ENCODE measurements around the gene MFSD8.
"Not testable (repeated sequence)": the region's sequence is repeated elsewhere in the genome, so short reads cannot be mapped to it uniquely, and the experiment has no call there.

MFSD8 gene

GRCh38 chr4:127965062-127965802 lies at the start of gene MFSD8, which contains the start of gene ABHD18:
Gene MFSD8, minus strand, starts transcription at chr4:127965173. Its CDS starts 40 bp downstream, at chr4:127965133.
Gene ABHD18, plus strand, starts transcription at chr4:127965406. Its CDS starts 17,550 bp downstream, at chr4:127982956.
- peak; percentile 84 for DNase-seq

DNA sequence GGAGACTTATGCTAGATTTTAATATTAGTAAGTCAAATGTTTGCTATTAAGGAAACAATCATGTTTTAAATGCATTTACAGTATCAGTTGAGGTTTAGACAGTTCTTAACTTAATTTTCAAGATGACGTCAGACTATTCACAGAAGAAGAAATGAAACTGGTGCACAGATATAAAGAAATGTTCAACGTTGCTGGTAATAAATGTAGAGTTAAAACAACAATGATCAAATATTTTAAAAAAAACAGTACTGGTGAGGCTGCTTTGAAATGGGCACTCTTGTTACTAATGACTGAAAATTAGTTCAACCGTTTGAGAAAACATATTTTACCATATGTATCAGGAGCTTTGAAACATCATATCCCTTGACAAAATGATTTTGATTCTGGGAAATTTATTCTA lies 44.5 kb upstream of the MFSD8 start:
- no peak for DNase-seq

- no peak for DNase-seq
These were observed 41.6 kb upstream of the MFSD8 start for GRCh38 chr4:128006592-128006991.

DNA sequence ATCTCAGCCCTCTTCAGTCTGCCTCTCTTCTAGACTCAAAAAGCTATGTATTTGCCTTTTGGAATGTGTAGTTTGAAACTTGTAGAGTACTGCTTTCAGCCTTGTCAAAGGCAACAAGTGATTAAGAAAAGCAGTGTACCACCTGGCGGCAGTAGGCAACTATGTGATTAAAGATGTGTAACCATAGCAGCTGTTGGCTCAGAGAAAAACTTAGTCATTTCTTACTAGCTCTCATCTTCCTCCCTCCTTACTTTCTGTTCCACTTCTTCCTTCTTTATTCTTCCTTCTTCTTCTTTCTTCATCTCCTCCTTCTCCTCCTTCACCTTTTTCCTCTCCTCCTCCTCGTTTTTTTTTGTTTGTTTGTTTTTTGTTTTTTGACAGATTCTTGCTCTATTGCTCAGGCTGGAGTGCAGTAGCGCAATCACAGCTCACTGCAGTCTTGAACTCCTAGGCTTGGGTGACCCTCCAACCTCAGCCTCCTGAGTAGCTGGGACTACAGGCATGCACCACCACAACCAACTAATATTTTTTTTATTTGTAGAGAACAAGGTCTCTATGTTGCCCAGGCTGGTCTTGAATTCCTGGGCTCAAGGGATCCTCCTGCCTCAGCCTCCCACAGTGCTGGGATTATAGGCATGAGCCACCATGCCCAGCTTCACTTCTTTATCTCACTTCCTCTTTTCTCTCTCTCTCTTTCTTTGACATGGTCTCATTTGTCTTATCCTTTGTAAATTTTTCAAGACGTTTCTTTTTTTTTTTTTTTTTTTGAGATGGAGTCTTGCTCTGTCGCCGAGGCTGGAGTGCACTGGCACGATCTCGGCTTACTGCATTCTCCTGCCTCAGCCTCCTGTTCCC lies 32.8 kb upstream of the MFSD8 start:
- no peak for DNase-seq

GRCh38 chr4:127996521-127996920 lies 31.5 kb upstream of the MFSD8 start:
- not testable (repeated sequence) for DNase-seq

- no peak for DNase-seq
These were observed 30.8 kb upstream of the MFSD8 start for GRCh38 chr4:127995776-127996175.

- DNase-seq = no peak
These were observed 28.2 kb upstream of the MFSD8 start for GRCh38 chr4:127993151-127993550.

DNA sequence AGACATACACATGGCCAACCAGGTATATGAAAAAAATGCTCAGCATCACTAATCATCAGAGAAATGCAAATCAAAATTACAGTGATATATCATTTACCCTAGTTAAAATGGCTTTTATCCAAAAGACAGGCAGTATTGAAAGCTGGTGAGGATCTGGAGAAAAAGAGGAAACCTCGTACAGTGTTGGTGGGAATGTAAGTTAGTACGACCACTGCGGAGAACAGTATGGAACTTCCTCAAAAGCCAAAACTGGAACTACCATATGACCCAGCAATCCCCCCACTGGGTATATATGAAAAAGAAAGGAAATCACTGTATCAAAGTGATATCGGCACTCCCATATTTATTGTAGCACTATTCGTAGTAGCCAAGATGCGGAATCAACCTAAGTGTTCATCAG lies 23.7 kb upstream of the MFSD8 start:
- DNase-seq = no peak

- no peak for DNase-seq
These were observed 21.0 kb upstream of the MFSD8 start for GRCh38 chr4:127985989-127986388.

DNA sequence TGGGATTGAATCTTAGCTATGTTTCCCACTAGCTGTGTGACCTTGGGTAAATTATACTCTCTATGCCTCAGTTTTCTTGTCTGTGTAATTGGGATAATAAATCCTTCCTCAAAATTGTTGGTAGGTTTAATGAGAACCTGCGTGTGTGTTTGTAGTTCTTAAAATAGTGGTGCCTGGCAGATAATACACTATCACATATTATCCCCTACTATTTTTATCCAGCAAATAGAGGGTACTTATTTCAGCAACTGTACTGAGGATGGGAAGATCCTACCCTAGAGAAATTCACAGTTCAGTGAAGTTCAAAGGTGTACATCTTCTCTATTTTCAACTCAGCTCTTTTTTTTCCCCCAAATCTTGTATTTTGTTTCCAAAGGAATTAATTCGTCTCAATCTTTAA lies 17.5 kb upstream of the MFSD8 start:
- DNase-seq = no peak

- DNase-seq = no peak
These were observed 14.0 kb upstream of the MFSD8 start for GRCh38 chr4:127978930-127979329.

GRCh38 chr4:127975121-127975770 lies 10.3 kb upstream of the MFSD8 start:
- no peak for DNase-seq

DNA sequence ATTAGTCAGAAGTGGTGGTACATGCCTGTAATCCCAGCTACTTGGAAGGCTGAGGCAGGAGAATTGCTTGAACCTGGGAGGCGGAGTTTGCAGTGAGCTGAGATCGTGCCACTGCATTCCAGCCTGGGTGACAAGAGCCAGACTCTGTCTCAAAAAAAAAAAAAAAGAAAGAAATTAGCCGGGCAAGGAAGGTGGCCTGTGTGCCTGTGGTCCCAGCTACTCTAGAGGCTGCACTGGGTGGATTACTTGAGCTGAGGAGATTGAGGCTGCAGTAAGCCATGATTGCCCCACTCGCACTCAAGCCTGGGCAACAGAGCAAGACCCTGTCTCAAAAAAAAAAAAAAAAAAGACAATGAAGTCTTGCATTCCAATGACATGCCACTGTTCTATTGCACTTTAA lies 6.0 kb upstream of the MFSD8 start:
- not testable (repeated sequence) for DNase-seq

DNA sequence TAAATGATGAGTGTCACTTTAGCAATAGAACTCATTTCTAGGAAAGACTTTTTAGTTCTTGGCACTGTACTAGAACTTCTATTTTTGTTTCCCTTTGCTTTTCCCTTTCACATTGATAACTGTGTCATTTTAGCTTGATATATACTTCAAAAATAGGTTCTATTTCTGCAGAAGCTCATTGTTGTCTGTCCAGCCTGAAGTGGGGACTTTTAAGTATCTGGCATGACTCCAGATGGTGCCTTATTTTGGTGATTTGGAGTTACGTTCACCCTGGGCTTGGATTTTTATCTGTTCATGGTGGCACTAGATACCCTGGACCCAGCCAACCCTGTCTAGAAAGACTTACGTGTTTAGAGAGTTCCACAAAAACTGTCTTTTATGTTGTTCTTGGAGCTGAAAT lies 3.6 kb upstream of the MFSD8 start:
- DNase-seq = no peak

GRCh38 chr4:127967141-127967775 lies 2.3 kb upstream of the MFSD8 start:
- no peak for DNase-seq

- DNase-seq = no peak
These were observed 816 bp upstream of the MFSD8 start for GRCh38 chr4:127965803-127966175.

GRCh38 chr4:127964426-127965061 lies 429 bp downstream of the MFSD8 start:
- not testable (repeated sequence) for DNase-seq

DNA sequence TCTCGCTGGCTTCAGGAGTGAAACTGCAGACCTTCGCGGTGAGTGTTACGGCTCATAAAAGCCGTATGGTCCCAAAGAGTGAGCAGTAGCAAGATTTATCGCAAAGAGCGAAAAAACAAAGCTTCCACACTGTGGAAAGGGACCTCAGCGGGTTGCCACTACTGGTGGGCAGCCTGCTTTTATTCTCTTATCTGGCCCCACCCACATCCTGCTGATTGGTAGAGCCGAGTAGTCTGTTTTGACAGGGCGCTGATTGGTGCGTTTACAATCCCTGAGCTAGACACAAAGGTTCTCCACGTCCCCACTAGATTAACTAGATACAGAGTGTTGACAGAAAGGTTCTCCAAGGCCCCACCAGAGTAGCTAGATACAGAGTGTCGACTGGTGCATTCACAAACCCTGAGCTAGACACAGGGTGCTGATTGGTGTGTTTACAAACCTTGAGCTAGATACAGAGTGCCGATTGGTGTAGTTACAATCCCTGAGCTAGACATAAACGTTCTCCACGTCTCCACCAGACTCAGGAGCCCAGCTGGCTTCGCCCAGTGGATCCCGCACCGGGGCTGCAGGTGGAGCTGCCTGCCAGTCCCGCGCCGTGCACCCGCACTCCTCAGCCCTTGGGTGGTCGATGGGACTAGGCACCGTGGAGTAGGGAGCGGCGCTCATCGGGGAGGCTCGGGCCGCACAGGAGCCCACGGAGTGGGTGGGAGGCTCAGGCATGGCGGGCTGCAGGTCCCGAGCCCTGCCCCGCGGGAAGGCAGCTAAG lies 1.2 kb downstream of the MFSD8 start:
- not testable (repeated sequence) for DNase-seq

- DNase-seq = no peak
These were observed 5.2 kb downstream of the MFSD8 start for GRCh38 chr4:127959794-127960193.

GRCh38 chr4:127957105-127957504 lies 7.9 kb downstream of the MFSD8 start:
- DNase-seq = no peak

GRCh38 chr4:127936974-127937373 lies 28.0 kb downstream of the MFSD8 start:
- DNase-seq = no peak

GRCh38 chr4:127931836-127932235 lies 33.1 kb downstream of the MFSD8 start:
- DNase-seq = not testable (repeated sequence)

Measured in GOT3 (cell line).